HG03575 (cell line): ENCODE data around the gene CPSF4L.

Experiments used
- ATAC-seq: cut with Tn5 transposase; IDR thresholded peaks from one replicate; pipeline ENCODE4 v1.9.1; 2021; ENCODE audit not compliant: unreplicated experiment, insufficient number of reproducible peaks, low FRiP score; ENCODE audit errors: extremely low read depth

CPSF4L gene

GRCh38 chr17:73211745-73212144, 49.9 kb downstream of the CPSF4L start:
- no peak for ATAC-seq

- no peak for ATAC-seq
These were observed 51.5 kb downstream of the CPSF4L start for GRCh38 chr17:73210002-73210678.

GRCh38 chr17:73209436-73209835, 52.2 kb downstream of the CPSF4L start:
- ATAC-seq = no peak

GRCh38 chr17:73208139-73208827, 53.4 kb downstream of the CPSF4L start:
- no peak for ATAC-seq

- no peak for ATAC-seq
These were observed 56.2 kb downstream of the CPSF4L start for GRCh38 chr17:73205459-73205961.

- no peak for ATAC-seq
These were observed 57.7 kb downstream of the CPSF4L start for GRCh38 chr17:73203788-73204479.

- no peak for ATAC-seq
These were observed 58.4 kb downstream of the CPSF4L start for GRCh38 chr17:73203135-73203787.

- ATAC-seq = no peak
These were observed 60.2 kb downstream of the CPSF4L start for GRCh38 chr17:73201215-73202069.

- ATAC-seq = no peak
These were observed 61.2 kb downstream of the CPSF4L start for GRCh38 chr17:73200476-73200875.

- no peak for ATAC-seq
These were observed 61.8 kb downstream of the CPSF4L start for GRCh38 chr17:73199751-73200317.

GRCh38 chr17:73198930-73199260, 62.8 kb downstream of the CPSF4L start:
- no peak for ATAC-seq
